ENCODE data around the gene CHST11. TPM values are rescaled to one million over a fixed set of nuclear protein-coding genes. Genes with fewer than 3 reads are reported as not detected.

The CHST11 gene
- total and polyA plus RNA-seq, 9 of the 15 experiments (the other 6 are each of a cell fraction or from before 2014, with no cell fraction given): 2.3 to 38.7 (median 15.0) TPM

- FAIRE-seq (no peak), DNase-seq (ENCODE audit: extremely low read depth in 1 of 4, low spot score in 3 of 4) (no peak), ATAC-seq (no peak)
- TF ChIP-seq CLOCK (CRISPR knock-in tag; IDR thresholded peaks at IDR 0.05; ENCODE audit: borderline replicate concordance) (no peak), PRDM10 (IDR thresholded peaks at IDR 0.05; ENCODE audit: partially characterized antibody) (peak; percentile 76), ZNF282 (CRISPR knock-in tag; IDR thresholded peaks at IDR 0.05) (no peak), ZBTB49 (CRISPR knock-in tag; IDR thresholded peaks at IDR 0.05; ENCODE audit: borderline replicate concordance) (no peak), LEF1 (IDR thresholded peaks at IDR 0.05) (no peak)
- TF ChIP-seq, protein P1, sequence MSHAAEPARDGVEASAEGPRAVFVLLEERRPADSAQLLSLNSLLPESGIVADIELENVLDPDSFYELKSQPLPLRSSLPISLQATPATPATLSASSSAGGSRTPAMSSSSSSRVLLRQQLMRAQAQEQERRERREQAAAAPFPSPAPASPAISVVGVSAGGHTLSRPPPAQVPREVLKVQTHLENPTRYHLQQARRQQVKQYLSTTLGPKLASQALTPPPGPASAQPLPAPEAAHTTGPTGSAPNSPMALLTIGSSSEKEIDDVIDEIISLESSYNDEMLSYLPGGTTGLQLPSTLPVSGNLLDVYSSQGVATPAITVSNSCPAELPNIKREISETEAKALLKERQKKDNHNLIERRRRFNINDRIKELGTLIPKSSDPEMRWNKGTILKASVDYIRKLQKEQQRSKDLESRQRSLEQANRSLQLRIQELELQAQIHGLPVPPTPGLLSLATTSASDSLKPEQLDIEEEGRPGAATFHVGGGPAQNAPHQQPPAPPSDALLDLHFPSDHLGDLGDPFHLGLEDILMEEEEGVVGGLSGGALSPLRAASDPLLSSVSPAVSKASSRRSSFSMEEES (CRISPR knock-in tag; IDR thresholded peaks at IDR 0.05): peak; percentile 56
- in situ Hi-C loops (cut with MboI): no loop called here
- H3K27me3 ChIP-seq (ENCODE audit: control insufficient read depth in 2 of 2, insufficient read depth in 2 of 2, low read length in 2 of 2): no peaks in the 10 kb centered on the region
- peaks cover 21% of the 10 kb centered on the region; the same call in 2 of the 3 replicates for H3K79me2 ChIP-seq (ENCODE audit: control insufficient read depth, insufficient read depth, low read length)
- no peak overlapping the region for H3K4me2 ChIP-seq (ENCODE audit: insufficient read depth, low read length)
- intact Hi-C loops (cut with micrococcal nuclease): no loop called here
- no peaks in the 10 kb centered on the region; the same call in 2 of the 3 replicates for H3K36me3 ChIP-seq (ENCODE audit: control insufficient read depth, insufficient read depth, low read length)
- BruUV-seq (replicated peaks): no TSS peak
- H2AFZ ChIP-seq (ENCODE audit: low read depth, low read length): no peak overlapping the region
- no peaks in the 10 kb centered on the region for H3K9me1 ChIP-seq (ENCODE audit: control insufficient read depth, insufficient read depth, low read length)
- no peaks in the 10 kb centered on the region for H3K9me3 ChIP-seq (replicated peaks; ENCODE audit: control insufficient read depth, insufficient read depth, low read depth, low read length)
- ChIA-PET POLR2A (interaction anchor here (0.6 kb wide), 1 partner anchor 28 kb away, joined by 3 read pairs; no protein-coding TSS in a partner anchor), CTCF (ENCODE audit: low intra/inter-chr PET ratio) (no interaction called here)
- no peak overlapping the region for H3K4me3 ChIP-seq
- peaks cover 5% of the 10 kb centered on the region; the same call in 1 of the 2 replicates for H4K20me1 ChIP-seq (replicated peaks; ENCODE audit: control insufficient read depth, insufficient read depth, low read length)
- H3K4me1 ChIP-seq (replicated peaks in 1 of 2; ENCODE audit: control insufficient read depth in 2 of 2, insufficient read depth in 2 of 2, low read length in 2 of 2): no peaks in the 10 kb centered on the region; a peak in 2 of 5 replicates
- 96% methylated on average over 5 of the region's 5 CpGs for WGBS (ENCODE audit: insufficient coverage, low coverage, missing lambda C conversion rate)
- no peak overlapping the region for H3K27ac ChIP-seq (ENCODE audit: extremely low read depth, low read depth, low read length)
- no peak overlapping the region for H3K9ac ChIP-seq (ENCODE audit: insufficient read depth in 1 of 2, low read depth in 2 of 2, low read length in 2 of 2)
Measured at GRCh38 chr12:104677441-104678089, 220.8 kb downstream of the CHST11 start.
